ENCODE measurements around the gene SORL1. TPM values are rescaled to one million over a fixed set of nuclear protein-coding genes. Genes with fewer than 3 reads are reported as not detected.

Gene SORL1
- total RNA-seq, 1 donor from 2014 or later = 10.5 TPM

DNA sequence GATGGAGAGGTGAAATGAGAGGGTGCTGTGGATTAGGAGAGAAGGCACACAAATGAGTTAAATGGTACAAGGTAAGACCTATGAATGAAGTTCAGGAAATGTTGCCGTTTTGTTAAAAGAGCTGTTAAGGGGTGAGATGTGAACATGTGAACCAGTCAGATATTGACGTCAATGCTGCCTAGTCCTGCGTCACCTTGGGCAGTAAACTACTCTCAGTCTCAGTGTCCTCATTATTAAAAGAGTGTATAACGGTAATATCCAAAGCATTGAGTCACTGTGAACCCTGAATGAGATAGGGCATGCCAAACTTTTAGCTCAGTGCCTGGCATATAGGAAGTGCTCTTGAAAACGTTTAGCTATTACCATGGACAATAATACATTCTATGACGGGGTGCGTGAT lies 33.1 kb downstream of the SORL1 start:
- no peak for DNase-seq (ENCODE audit: low spot score in 2 of 2)
- Histone ChIP-seq H3K27me3 (no peaks in the 10 kb centered on the region), H3K4me1 (peaks cover 0 to 4% of the 10 kb centered on the region in 2 donors), H3K27ac (no peak overlapping the region), H3K9me3 (no peaks in the 10 kb centered on the region), H3K36me3 (no peaks in the 10 kb centered on the region), H3K4me3 (no peak overlapping the region)
- intact Hi-C loops (cut with DNase I) = no loop called here
- TF ChIP-seq, protein P1, sequence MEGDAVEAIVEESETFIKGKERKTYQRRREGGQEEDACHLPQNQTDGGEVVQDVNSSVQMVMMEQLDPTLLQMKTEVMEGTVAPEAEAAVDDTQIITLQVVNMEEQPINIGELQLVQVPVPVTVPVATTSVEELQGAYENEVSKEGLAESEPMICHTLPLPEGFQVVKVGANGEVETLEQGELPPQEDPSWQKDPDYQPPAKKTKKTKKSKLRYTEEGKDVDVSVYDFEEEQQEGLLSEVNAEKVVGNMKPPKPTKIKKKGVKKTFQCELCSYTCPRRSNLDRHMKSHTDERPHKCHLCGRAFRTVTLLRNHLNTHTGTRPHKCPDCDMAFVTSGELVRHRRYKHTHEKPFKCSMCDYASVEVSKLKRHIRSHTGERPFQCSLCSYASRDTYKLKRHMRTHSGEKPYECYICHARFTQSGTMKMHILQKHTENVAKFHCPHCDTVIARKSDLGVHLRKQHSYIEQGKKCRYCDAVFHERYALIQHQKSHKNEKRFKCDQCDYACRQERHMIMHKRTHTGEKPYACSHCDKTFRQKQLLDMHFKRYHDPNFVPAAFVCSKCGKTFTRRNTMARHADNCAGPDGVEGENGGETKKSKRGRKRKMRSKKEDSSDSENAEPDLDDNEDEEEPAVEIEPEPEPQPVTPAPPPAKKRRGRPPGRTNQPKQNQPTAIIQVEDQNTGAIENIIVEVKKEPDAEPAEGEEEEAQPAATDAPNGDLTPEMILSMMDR (IDR thresholded peaks at IDR 0.05) = no peak

DNA sequence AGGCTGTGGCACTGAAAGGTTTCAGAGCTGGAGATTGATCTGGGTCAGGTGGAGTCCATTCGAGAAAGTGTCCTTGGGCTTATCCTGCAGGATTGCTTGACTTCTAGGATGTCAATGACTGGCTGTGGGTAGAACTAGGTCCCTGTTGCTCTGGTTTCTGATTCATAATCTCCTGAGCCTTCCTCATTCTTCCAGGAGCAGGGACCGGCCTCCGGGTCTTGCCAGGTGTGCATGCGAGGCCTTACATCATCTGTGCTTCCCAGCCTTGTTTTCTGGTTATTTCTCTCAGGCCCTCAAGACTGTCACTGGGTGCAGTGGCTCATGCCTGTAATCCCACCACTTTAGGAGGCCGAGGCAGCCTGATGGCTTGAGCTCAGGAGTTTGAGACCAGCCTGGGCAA lies 33.9 kb downstream of the SORL1 start:
- Histone ChIP-seq H3K27me3 (no peaks in the 10 kb centered on the region), H3K36me3 (no peaks in the 10 kb centered on the region), H3K9me3 (no peaks in the 10 kb centered on the region), H3K27ac (no peak overlapping the region), H3K4me3 (no peak overlapping the region), H3K4me1 (peaks cover 0 to 4% of the 10 kb centered on the region in 2 donors)
- intact Hi-C loops (cut with DNase I) = no loop called here
- DNase-seq (ENCODE audit: low spot score in 2 of 2) = no peak
- TF ChIP-seq, protein P1 (IDR thresholded peaks at IDR 0.05) = no peak

DNA sequence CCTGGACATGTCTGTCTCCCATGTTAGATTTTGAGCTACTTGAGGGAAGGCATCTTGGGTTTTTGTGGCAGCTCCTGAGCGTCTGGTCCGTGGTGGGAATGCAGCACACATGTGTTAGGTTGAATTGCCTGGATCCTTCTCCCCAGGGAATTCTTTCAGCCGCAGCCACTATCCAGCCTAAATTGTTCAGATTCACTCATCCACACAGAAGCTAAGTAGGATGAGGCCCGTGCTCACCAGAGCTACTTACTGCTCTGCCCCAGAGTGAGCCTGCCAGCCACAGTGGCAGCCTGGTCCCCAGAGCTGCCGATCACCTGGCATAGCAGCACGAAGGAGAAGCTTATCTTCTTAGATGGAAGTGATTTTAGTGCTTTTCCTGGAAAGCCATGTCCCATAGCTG lies 35.1 kb downstream of the SORL1 start:
- H3K9me3 ChIP-seq = no peaks in the 10 kb centered on the region
- H3K27me3 ChIP-seq = no peaks in the 10 kb centered on the region
- no peaks in the 10 kb centered on the region for H3K36me3 ChIP-seq
- intact Hi-C loops (cut with DNase I) = no loop called here
- DNase-seq (ENCODE audit: low spot score in 2 of 2) = no peak
- TF ChIP-seq, protein P1 (IDR thresholded peaks at IDR 0.05) = no peak
- H3K4me1 ChIP-seq = peaks cover 0 to 4% of the 10 kb centered on the region in 2 donors
- H3K4me3 ChIP-seq = no peak overlapping the region
- H3K27ac ChIP-seq = peak overlapping the region in 1 of 2 donors; percentile 14

DNA sequence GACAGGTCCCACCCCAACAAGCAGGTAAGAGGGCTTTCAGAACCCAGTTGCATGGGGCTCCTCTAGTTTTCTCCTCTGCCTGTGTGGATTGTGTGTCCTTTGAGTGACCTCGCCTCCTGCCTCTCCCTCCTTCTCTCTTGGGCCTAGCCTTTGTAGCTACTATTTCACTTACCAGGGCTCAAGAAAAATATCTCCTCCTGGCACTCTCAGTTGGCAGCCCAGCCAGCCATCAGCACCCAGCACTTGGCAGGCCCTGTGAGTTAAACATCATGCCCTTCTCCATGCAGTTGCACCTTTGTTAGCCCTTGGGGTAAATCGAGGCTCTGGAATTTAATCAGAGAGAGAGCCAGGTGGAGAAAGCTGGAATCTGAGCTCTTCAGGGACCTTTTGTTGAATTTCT lies 36.1 kb downstream of the SORL1 start:
- Histone ChIP-seq H3K4me1 (peaks cover 0 to 4% of the 10 kb centered on the region in 2 donors), H3K36me3 (no peaks in the 10 kb centered on the region), H3K4me3 (no peak overlapping the region), H3K9me3 (no peaks in the 10 kb centered on the region), H3K27ac (peak overlapping the region in 1 of 2 donors; percentile 14), H3K27me3 (no peaks in the 10 kb centered on the region)
- no peak for DNase-seq (ENCODE audit: low spot score in 2 of 2)
- intact Hi-C loops (cut with DNase I) = no loop called here
- TF ChIP-seq, protein P1 (IDR thresholded peaks at IDR 0.05) = no peak

DNA sequence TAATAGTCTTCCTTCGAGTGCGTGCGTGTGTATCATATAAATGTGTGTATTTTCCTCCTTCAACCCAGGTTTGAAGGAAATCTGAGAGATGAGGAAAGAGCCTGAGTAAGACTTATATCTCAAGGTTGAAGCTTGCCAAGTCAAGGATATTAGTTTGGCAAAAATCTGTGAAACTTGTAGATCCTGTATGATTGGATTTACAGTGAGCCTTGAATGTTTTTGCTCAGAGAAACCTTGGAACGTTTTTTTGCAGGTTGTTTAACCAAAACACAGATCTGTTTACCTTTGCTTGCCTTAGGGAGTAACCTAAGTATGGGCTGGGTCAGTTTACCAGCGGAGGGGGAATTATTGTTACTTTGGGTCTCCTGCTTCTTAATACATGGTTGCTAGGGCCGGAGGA lies 36.5 kb downstream of the SORL1 start:
- Histone ChIP-seq H3K4me1 (peaks cover 0 to 4% of the 10 kb centered on the region in 2 donors), H3K36me3 (no peaks in the 10 kb centered on the region), H3K9me3 (no peaks in the 10 kb centered on the region), H3K27ac (no peak overlapping the region), H3K27me3 (no peaks in the 10 kb centered on the region), H3K4me3 (no peak overlapping the region)
- TF ChIP-seq, protein P1 (IDR thresholded peaks at IDR 0.05) = no peak
- no peak for DNase-seq (ENCODE audit: low spot score in 2 of 2)
- intact Hi-C loops (cut with DNase I) = no loop called here

DNA sequence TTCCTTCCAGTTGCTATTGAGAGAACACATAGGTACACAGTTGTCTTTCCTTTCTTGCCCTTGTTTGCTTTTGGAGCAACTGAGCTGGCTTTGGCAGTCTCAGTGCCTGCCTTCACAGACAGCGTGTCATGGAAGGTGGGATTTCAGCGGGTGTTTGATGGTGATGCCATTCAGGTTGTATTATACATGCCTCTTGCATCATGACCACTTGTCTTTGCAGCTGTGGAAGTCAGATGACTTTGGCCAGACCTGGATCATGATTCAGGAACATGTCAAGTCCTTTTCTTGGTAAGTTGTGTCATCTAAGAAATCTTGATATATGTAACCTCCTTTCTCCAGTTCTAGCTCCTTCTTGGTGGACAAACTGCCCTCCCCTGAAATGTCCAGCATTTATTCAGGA lies 37.7 kb downstream of the SORL1 start:
- intact Hi-C loops (cut with DNase I) = no loop called here

More for the DNA sequence above, 37.7 kb downstream of the SORL1 start:
- Histone ChIP-seq H3K27ac (no peak overlapping the region), H3K9me3 (no peaks in the 10 kb centered on the region), H3K4me3 (no peak overlapping the region), H3K27me3 (no peaks in the 10 kb centered on the region), H3K36me3 (no peaks in the 10 kb centered on the region), H3K4me1 (peaks cover 0 to 4% of the 10 kb centered on the region in 2 donors)
- TF ChIP-seq, protein P1 (IDR thresholded peaks at IDR 0.05) = no peak
- DNase-seq (ENCODE audit: low spot score in 2 of 2) = no peak

All from ascending aorta (tissue), 2 donors.